Eye (tissue), 1 donor: ENCODE data around the gene ECSCR.
"Not testable (repeated sequence)": the region's sequence is repeated elsewhere in the genome, so short reads cannot be mapped to it uniquely, and the experiment has no call there.

Experiments used
- DNase-seq: peaks from one replicate; pipeline ENCODE4 v3.0.0-alpha.2; 2015

ECSCR gene

GRCh38 chr5:139462586-139463276 is at the start of gene ECSCR:
Gene ECSCR (minus strand): TSS chr5:139462743. CDS start chr5:139462670, 73 bp downstream.
- no peak for DNase-seq

DNA sequence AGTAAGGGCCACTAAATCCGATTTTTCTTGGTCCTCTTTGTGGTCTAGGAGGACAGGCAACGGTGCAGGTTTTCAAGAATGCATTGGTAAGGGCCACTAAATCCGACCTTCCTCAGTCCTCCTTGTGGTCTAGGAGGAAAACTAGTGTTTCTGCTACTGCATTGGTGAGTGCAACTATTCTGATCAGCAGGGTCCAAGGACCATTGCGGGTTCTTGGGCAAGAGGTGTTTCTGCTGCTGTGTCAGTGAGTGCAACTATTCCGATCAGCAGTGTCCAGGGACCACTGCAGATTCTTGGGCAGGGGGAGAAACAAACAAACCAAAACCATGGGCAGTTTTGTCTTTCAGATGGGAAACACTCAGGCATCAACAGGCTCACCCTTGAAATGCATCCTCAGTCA is 42.2 kb upstream of the ECSCR start:
- not testable (repeated sequence) for DNase-seq

GRCh38 chr5:139503879-139504278 is 41.3 kb upstream of the ECSCR start:
- not testable (repeated sequence) for DNase-seq

GRCh38 chr5:139503036-139503817 is 40.7 kb upstream of the ECSCR start:
- not testable (repeated sequence) for DNase-seq

DNA sequence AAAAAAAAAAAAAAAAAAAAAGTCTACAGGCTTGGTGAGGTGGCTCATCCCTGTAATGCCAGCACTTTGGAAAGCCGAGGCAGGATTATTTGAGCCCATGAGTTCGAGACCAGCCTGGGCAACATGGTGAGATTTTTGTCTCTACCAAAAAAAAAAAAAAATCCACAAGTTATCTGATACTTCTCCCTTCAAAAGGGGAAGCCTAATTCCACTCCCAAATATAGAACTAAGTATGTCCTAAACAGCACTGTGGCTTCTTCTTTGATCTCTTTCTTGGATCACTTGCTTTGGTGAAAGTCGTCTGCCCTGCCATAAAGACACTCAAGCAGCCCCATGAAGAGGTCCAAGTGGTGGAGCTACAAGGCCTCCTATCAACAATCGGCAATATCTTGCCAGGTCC is 38.8 kb upstream of the ECSCR start:
- DNase-seq = no peak

DNA sequence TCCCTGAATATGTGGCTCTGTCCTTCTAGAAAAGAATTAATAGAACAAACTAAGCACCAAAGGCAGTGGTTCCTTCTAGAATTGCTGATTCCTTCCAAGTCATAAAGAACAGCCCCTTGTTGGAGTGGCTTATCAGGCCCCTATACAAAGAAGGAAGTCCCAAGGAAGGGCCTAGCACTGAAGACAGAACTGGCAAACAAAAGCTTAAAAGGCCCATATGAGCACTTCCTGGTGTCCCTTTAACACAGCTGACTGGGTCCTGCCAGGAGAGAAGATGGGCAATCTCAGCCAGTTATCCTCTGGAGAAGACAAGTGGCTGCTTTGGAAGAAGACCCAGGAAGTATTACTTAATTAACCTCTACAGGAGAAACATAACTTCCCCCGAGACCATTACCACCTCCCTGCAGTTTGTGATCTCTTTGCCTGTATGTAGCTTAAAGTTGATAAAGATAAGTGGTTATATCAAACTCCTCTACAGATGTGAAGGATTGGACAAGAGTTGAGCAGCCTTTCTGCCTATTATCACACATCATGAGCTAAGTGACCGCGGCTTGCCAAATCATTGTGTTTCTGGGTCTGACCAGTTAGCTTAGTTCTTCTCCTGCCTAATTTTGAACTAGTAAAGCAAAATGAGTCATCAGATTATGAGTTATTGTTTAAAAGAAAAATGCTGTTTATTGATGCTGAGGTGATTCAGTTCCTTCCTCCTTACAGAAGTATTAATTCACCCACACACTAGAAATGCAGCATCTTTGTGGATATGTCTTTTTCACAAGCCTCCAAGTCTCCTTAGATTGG is 33.3 kb upstream of the ECSCR start:
- DNase-seq = no peak

GRCh38 chr5:139494832-139495231 is 32.3 kb upstream of the ECSCR start:
- DNase-seq = no peak

DNA sequence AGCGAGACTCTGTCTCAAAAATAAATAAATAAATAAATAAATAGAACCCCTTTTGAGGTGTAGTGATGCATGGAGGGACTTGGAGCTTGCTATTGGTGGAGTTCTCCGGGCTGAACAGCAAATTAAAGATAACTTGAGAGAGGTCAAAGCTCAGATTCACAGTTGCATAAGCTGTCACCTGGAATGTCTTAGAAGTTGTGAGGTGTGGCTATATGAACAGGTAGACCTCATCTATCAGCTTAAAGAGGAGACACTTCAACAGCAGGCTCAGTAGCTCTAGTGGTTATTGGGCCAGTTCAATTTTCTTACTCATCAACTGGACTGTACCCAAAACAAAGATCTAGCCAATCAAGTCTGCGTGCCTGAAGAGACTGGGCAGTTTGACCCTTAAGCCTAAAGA is 31.7 kb upstream of the ECSCR start:
- no peak for DNase-seq

DNA sequence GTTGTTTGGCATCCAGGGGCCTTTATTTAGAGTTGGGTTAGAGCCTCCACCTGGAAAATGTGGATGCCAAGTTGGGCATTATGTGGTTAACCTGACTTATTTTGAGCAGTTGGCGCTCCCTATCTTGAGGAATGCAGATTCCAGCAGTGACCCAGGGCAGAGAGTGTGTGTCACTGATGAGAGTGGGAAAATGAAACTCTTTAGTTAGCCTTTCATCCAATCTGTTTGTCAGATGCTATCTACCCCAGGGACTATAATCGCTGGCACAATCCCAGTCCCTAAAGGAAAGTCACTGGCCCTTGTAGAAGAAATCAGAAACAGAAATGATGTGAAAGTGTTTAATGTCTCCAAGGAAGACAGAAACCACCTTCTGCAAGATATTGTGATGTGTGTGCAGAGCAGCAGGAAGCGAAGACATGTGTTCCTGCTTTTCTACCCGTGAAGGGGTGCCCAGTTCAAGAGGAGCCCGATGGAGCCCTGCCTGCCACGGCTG is 30.2 kb upstream of the ECSCR start:
- no peak for DNase-seq

- no peak for DNase-seq
Measured at GRCh38 chr5:139488260-139488659, 25.7 kb upstream of the ECSCR start.

- no peak for DNase-seq
Measured at GRCh38 chr5:139486201-139486600, 23.7 kb upstream of the ECSCR start.

DNA sequence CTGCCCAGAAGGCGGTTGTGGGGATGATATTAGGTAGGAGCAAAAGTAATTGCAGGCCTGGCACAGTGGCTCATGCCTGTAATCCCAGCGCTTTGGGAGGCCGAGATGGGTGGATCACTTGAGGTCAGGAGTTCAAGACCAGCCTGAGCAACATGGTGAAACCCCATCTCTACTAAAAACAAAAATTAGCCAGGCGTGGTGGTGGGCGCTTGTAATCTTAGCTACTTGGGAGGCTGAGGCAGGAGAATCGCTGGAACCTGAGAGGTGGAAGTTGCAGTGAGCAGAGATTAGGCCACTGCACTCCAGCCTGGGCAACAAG is 20.3 kb upstream of the ECSCR start:
- not testable (repeated sequence) for DNase-seq

DNA sequence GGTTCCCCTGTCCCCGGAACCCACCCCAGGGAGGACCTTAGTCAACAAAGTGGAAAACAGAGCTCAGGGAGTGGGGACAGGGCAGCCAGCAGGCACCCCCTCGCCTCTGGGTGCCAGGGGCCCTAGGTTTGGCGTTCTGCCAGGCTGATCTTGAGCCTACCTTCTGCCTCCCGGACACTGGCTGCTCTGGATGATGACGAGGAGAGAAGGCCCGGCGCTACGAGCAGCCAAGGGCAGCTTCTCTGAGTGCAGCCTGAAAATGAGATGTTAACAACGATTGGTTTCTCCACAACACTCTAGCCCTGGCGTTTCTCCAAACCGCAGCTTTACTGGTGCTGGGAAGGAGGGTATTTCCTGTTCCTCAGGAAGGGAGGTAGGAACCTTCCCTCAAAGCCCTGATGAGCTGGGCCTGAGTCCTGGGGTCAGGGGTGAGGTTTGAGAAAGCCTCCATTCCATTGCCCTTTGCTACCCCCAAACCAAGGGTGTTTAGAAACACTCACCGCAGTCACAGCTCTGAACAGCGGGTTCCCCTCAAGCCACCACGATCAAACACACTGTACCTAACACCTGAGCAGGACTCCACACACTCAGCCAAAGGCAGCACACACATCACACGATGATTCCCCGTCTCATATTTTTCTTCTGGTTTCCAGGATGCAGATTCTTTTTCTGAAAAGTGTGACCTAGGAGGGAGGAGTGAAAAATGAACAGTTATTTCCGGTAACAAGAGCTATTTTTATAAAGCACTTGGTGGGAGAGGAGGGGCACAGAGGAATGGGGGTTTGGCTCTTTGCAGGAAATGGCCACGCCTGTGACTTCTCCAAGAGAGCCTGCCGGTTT is 19.7 kb upstream of the ECSCR start, which contains the start of gene STING1:
Gene STING1, minus strand, starts transcription at position 709 of the 840 bp plus-strand sequence. CDS start 1,054 bp downstream, outside the sequence.
- peak; percentile 83 for DNase-seq

- no peak for DNase-seq
Measured at GRCh38 chr5:139481580-139482049, 19.1 kb upstream of the ECSCR start.

- DNase-seq = no peak
Measured at GRCh38 chr5:139481122-139481533, 18.6 kb upstream of the ECSCR start.

DNA sequence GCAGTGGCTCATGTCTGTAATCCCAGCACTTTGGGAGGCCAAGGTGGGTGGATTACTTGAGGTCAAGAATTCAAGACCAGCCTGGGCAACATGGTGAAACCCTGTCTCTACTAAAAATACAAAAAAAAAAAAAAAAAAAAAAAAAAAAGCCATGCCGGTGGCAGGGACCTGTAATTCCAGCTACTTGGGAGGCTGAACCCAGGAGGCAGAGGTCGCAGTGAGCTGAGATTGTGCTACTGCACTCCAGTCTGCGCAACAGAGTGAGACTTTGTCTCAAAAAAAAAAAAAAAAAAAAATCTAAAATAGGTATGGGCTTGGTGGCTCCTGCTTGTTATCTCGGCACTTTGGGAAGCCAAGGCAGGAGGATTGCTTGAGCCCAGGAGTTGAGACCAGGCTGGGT is 17.2 kb upstream of the ECSCR start:
- DNase-seq = not testable (repeated sequence)

GRCh38 chr5:139478657-139479423 is 16.3 kb upstream of the ECSCR start:
- not testable (repeated sequence) for DNase-seq

GRCh38 chr5:139475865-139476617 is 13.5 kb upstream of the ECSCR start:
- no peak for DNase-seq

DNA sequence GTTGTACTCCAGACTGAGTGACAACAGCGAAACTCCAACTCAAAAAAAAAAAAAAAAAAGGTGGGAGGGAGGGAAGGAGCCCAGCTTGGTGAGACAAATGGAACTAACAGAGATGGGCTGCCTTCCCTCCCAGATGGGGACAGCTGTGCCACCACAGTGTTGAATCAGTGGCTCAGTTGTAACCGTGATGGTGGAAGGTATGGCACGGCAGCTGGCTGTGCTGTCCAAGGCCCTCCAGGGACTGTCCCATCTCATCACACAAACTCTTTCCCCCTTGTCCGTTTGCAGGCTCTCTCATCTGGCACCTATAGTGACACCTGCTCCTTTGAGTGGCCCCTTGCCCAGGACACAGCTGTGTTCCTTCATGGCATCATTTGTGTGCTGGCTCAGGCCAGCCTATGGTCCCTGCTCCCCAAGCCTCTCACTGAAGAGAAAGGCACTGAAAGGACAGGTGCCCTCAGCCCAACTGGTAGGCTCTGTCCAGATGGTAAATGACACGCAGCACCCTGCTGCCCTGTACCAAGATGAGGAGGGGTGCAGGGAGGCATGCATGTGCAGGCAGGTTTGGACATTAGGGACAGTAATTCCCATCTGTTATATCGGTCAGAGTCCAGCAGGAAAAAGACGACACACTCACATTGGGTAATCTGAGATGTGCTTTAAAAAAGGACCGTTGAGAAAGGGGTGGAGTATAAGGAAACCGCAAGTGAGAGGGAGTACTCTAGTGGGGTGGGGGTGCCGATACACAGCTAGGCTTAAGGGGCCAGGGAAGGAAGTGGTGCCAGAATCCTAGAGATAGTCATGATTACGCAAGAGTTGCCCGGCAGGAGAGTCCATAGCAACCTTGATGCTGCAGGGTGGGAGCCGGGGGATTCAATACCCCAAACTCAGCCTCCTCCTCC is 12.6 kb upstream of the ECSCR start:
- no peak for DNase-seq
